HCT116 (cell line): ENCODE measurements around the gene HOXD9. TPM values are rescaled to one million over a fixed set of nuclear protein-coding genes. Genes with fewer than 3 reads are reported as not detected.

ENCODE experiments used
- ATAC-seq: fragments of 200-7000 bp; cut with Tn5 transposase; 2 replicates; pipeline ENCODE4 v1.9.1; 2020; ENCODE audit warnings: mild to moderate bottlenecking, moderate library complexity
- BruUV-seq: library from RNA; stranded (reverse); fragments of 400-500 nt; replicated peaks from 2 replicates; lab custom pipeline; 2021; lab: Mats Ljungman, UMichigan
- CTCF ChIA-PET: fragments of 300-600 bp; sonication (Branson Sonifier 250); formaldehyde crosslinking; loops from one replicate; lab custom pipeline; 2021; ENCODE audit warnings: antibody characterized with exemption; lab: Charles Lee
- POLR2A ChIA-PET: fragments of 300-600, 350-600 bp; sonication (Branson Sonifier 250); formaldehyde crosslinking; loops from one replicate; lab custom pipeline; 2021; ENCODE audit warnings: antibody characterized with exemption; lab: Charles Lee
- RAD21 ChIA-PET, 2 experiments: fragments of 300-600 bp; sonication (Branson Sonifier 250); formaldehyde crosslinking; loops; one replicate each; lab custom pipeline; 2023; ENCODE audit warnings: low total read pairs in 2 of 2; ENCODE audit not compliant: uncharacterized antibody in 2 of 2, unreplicated experiment in 2 of 2, low non-redundant PET in 1 of 2; lab: Charles Lee
- DNase-seq: peaks from one replicate; pipeline ENCODE4 v3.0.0-alpha.2; 2010; ENCODE audit warnings: low read depth, low spot score
- H2AFZ ChIP-seq: fragments of 200-600 bp; shearing (Covaris generic), sonication (generic); 2 replicates; pipeline ENCODE4 v1.6.1; 2017; ENCODE audit warnings: low read depth, mixed run types, mixed read lengths, antibody characterized with exemption, low read length; ENCODE audit not compliant: poor library complexity, severe bottlenecking
- H3K27ac ChIP-seq: 2 replicates; pipeline ENCODE4 v1.5.1; 2012; ENCODE audit warnings: low read depth, low read length
- H3K27me3 ChIP-seq: fragments of 200-600 bp; sonication (generic); 2 replicates; pipeline ENCODE4 v1.6.1; 2016; ENCODE audit warnings: mixed run types, low read length, mixed read lengths; ENCODE audit not compliant: insufficient read depth
- H3K36me3 ChIP-seq, 2 experiments: fragments of 200-500 bp in 1 of 2; fragments of 200-600 bp in 1 of 2; sonication (Bioruptor generic) in 1 of 2; sonication (generic) in 1 of 2; 2 replicates each; pipeline versions ENCODE4 v1.5.1 to v1.6.1; 2014 to 2016; ENCODE audit warnings: low read length in 2 of 2, inconsistent platforms in 1 of 2, mixed read lengths in 1 of 2, mixed run types in 1 of 2; ENCODE audit not compliant: insufficient read depth in 2 of 2, control insufficient read depth in 1 of 2
- H3K4me1 ChIP-seq, 2 experiments: fragments of 200-600 bp in 1 of 2; sonication (generic) in 1 of 2; 2 replicates each; pipeline versions ENCODE4 v1.5.1 to v1.6.1; 2012 to 2017; ENCODE audit warnings: low read length in 2 of 2, inconsistent platforms in 1 of 2, mild to moderate bottlenecking in 1 of 2, mixed read lengths in 1 of 2, mixed run types in 1 of 2, moderate library complexity in 1 of 2; ENCODE audit not compliant: insufficient read depth in 2 of 2, control insufficient read depth in 1 of 2
- H3K4me2 ChIP-seq: fragments of 200-600 bp; sonication (generic); 2 replicates; pipeline ENCODE4 v1.6.1; 2017; ENCODE audit warnings: mixed run types, low read length, mixed read lengths
- H3K4me3 ChIP-seq, 2 experiments: fragments of 200-600 bp in 1 of 2; sonication (generic) in 1 of 2; replicated peaks in 1 of 2; 2 replicates each; pipeline ENCODE4 v1.5.1; 2011 to 2016; ENCODE audit warnings: low read length in 2 of 2, control low read depth in 1 of 2, low read depth in 1 of 2, mild to moderate bottlenecking in 1 of 2, mixed read lengths in 1 of 2, mixed run types in 1 of 2
- H3K79me2 ChIP-seq: fragments of 200-600 bp; sonication (generic); 2 replicates; pipeline ENCODE4 v1.6.1; 2017; ENCODE audit warnings: mild to moderate bottlenecking, mixed run types, low read length, moderate library complexity, mixed read lengths; ENCODE audit not compliant: insufficient read depth
- H3K9ac ChIP-seq: fragments of 200-600 bp; sonication (generic); 2 replicates; pipeline ENCODE4 v1.6.1; 2016; ENCODE audit warnings: low read length, mixed read lengths
- H3K9me2 ChIP-seq: fragments of 200-600 bp; sonication (generic), shearing (Covaris generic); 2 replicates; pipeline ENCODE4 v1.6.1; 2017; ENCODE audit warnings: mixed run types, mild to moderate bottlenecking, moderate library complexity; ENCODE audit not compliant: insufficient read depth
- H3K9me3 ChIP-seq, 2 experiments: fragments of 200-500 bp in 1 of 2; fragments of 200-600 bp in 1 of 2; sonication (Bioruptor generic) in 1 of 2; sonication (generic) in 1 of 2; 2 replicates each; pipeline ENCODE4 v1.6.1; 2014 to 2017; ENCODE audit warnings: low read length in 2 of 2, mixed read lengths in 2 of 2, inconsistent platforms in 1 of 2, low read depth in 1 of 2, mild to moderate bottlenecking in 1 of 2, mixed run types in 1 of 2, moderate library complexity in 1 of 2; ENCODE audit not compliant: control insufficient read depth in 1 of 2, insufficient read depth in 1 of 2
- H4K20me1 ChIP-seq: fragments of 200-600 bp; sonication (generic), shearing (Covaris generic); 2 replicates; pipeline ENCODE4 v1.6.1; 2017; ENCODE audit warnings: mixed run types, mild to moderate bottlenecking, moderate library complexity; ENCODE audit not compliant: insufficient read depth
- ATF3 ChIP-seq: IDR thresholded peaks from 2 replicates; pipeline ENCODE4 v1.6.1; 2012
- CBX3 ChIP-seq: IDR thresholded peaks from 2 replicates; pipeline ENCODE4 v1.6.1; 2012; ENCODE audit warnings: low read depth
- EZH2 ChIP-seq: fragments of 200-600 bp; sonication (generic); IDR thresholded peaks from 2 replicates; pipeline ENCODE4 v1.6.1; 2017; ENCODE audit warnings: antibody characterized with exemption, mixed run types
- FOSL1 ChIP-seq: IDR thresholded peaks from 2 replicates; pipeline ENCODE4 v1.6.1; 2012; ENCODE audit warnings: low read depth
- JUND ChIP-seq: IDR thresholded peaks from 2 replicates; pipeline ENCODE4 v1.6.1; 2012
- MAX ChIP-seq: IDR thresholded peaks from 2 replicates; pipeline ENCODE4 v1.6.1; 2012
- POLR2A ChIP-seq: IDR thresholded peaks from 2 replicates; pipeline ENCODE4 v1.7.0; 2011; ENCODE audit warnings: borderline replicate concordance; ENCODE audit not compliant: insufficient read depth, insufficient read length; ENCODE audit errors: extremely low read depth
- RAD21 ChIP-seq: IDR thresholded peaks from 2 replicates; pipeline ENCODE4 v1.6.1; 2012; ENCODE audit warnings: low read depth, mild to moderate bottlenecking
- REST ChIP-seq: IDR thresholded peaks from 2 replicates; pipeline ENCODE4 v1.6.1; 2012; ENCODE audit warnings: low read depth
- SIN3A ChIP-seq: IDR thresholded peaks from 2 replicates; pipeline ENCODE4 v1.6.1; 2012; ENCODE audit warnings: low read depth
- SP1 ChIP-seq: IDR thresholded peaks from 2 replicates; pipeline ENCODE4 v1.6.1; 2012; ENCODE audit warnings: low read depth
- TCF7L2 ChIP-seq: IDR thresholded peaks from 2 replicates; pipeline ENCODE4 v1.7.0; 2011; ENCODE audit warnings: borderline replicate concordance, inconsistent platforms; ENCODE audit not compliant: insufficient read depth, insufficient read length; ENCODE audit errors: extremely low read depth
- ZFX ChIP-seq: fragments of 450-650 bp; IDR thresholded peaks from 2 replicates; pipeline ENCODE4 v1.6.1; 2017
- ZNF274 ChIP-seq: fragments of 200-500 bp; sonication (Bioruptor generic); IDR thresholded peaks from 2 replicates; pipeline ENCODE4 v1.6.1; 2014; ENCODE audit warnings: mild to moderate bottlenecking, low read depth, low read length, inconsistent platforms
- intact Hi-C: fragments of 100-400 bp; cut with micrococcal nuclease; formaldehyde crosslinking; loops from 2 replicates; pipeline ENCODE4 v1.10.0; 2022
- total RNA-seq: library from RNA; stranded (reverse); gene quantifications from one replicate; pipeline ENCODE4 v1.2.1, GENCODE V29; 2021; ENCODE audit not compliant: unreplicated experiment
- TF ChIP-seq, protein P1 (sequence below): IDR thresholded peaks from 2 replicates; pipeline ENCODE4 v1.6.1; 2011; ENCODE audit warnings: mild to moderate bottlenecking, low read length, moderate library complexity; ENCODE audit not compliant: insufficient replicate concordance; ENCODE audit errors: extremely low read depth

The HOXD9 gene
- total RNA-seq, 1 experiment from 2014 or later, result not detected

DNA sequence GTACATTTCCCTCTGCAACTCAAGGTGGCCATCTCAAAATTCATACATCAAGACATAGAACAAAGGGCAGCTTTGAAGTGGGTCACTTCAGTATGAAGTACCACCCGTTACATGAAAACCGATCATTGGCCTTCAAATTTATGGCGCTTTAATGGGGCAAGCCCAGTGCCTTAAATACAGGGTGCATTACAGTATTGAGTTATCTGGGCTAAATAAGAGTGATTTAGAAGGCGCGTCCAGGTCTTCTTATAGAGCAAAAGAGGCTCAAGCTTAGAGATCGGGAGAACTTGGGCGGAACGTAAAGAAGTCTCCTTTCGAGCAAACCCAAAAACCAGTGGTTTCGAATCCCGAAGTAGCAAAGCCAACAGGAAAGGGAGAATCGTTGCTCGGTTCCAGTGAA is 41.7 kb downstream of the HOXD9 start:
- ATAC-seq, result no peak
- Histone ChIP-seq H3K9ac (no peak overlapping the region), H3K4me3 (no peak overlapping the region), H3K36me3 (no peaks in the 10 kb centered on the region), H3K27ac (no peak overlapping the region), H3K27me3 (no peaks in the 10 kb centered on the region), H3K9me2 (no peaks in the 10 kb centered on the region), H3K79me2 (no peaks in the 10 kb centered on the region), H3K9me3 (no peaks in the 10 kb centered on the region), H2AFZ (no peak overlapping the region), H3K4me1 (no peaks in the 10 kb centered on the region), H4K20me1 (no peaks in the 10 kb centered on the region), H3K4me2 (no peak overlapping the region)
- TF ChIP-seq SIN3A (no peak), JUND (no peak), FOSL1 (no peak)
- DNase-seq, result no peak
- intact Hi-C loops, result no loop called here
- CTCF ChIA-PET, result no interaction called here
- RAD21 ChIA-PET, result no interaction called here
- POLR2A ChIA-PET, result no interaction called here
- BruUV-seq, result no TSS peak

GRCh38 chr2:176164611-176165369 is 42.3 kb downstream of the HOXD9 start:
- H3K4me1 ChIP-seq, result no peaks in the 10 kb centered on the region
- CTCF ChIA-PET, result no interaction called here
- H3K9me3 ChIP-seq, result no peaks in the 10 kb centered on the region
- no peak for TF ChIP-seq EZH2
- TF ChIP-seq ZNF274, result no peak
- no peak for TF ChIP-seq SIN3A
- TF ChIP-seq, protein P1, sequence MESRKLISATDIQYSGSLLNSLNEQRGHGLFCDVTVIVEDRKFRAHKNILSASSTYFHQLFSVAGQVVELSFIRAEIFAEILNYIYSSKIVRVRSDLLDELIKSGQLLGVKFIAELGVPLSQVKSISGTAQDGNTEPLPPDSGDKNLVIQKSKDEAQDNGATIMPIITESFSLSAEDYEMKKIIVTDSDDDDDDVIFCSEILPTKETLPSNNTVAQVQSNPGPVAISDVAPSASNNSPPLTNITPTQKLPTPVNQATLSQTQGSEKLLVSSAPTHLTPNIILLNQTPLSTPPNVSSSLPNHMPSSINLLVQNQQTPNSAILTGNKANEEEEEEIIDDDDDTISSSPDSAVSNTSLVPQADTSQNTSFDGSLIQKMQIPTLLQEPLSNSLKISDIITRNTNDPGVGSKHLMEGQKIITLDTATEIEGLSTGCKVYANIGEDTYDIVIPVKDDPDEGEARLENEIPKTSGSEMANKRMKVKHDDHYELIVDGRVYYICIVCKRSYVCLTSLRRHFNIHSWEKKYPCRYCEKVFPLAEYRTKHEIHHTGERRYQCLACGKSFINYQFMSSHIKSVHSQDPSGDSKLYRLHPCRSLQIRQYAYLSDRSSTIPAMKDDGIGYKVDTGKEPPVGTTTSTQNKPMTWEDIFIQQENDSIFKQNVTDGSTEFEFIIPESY, result no peak
- no peak for TF ChIP-seq ZFX
- no peak for TF ChIP-seq ATF3
- no peak for TF ChIP-seq REST
- no peak for TF ChIP-seq MAX
- TF ChIP-seq SP1, result no peak
- no peak for TF ChIP-seq TCF7L2
- no peak for TF ChIP-seq FOSL1
- TF ChIP-seq JUND, result no peak
- TF ChIP-seq RAD21, result no peak
- no peak for TF ChIP-seq POLR2A
- TF ChIP-seq CBX3, result no peak

More at GRCh38 chr2:176164611-176165369, 42.3 kb downstream of the HOXD9 start:
- H3K36me3 ChIP-seq, result no peaks in the 10 kb centered on the region
- no peak overlapping the region for H2AFZ ChIP-seq
- H3K27me3 ChIP-seq, result no peaks in the 10 kb centered on the region
- DNase-seq (no peak), ATAC-seq (no peak)
- H4K20me1 ChIP-seq, result no peaks in the 10 kb centered on the region
- H3K79me2 ChIP-seq, result no peaks in the 10 kb centered on the region
- RAD21 ChIA-PET, result no interaction called here
- no peaks in the 10 kb centered on the region for H3K9me2 ChIP-seq
- no TSS peak for BruUV-seq
- H3K27ac ChIP-seq, result no peak overlapping the region
- POLR2A ChIA-PET, result no interaction called here
- intact Hi-C loops, result no loop called here
- H3K9ac ChIP-seq, result no peak overlapping the region
- no peak overlapping the region for H3K4me2 ChIP-seq
- no peak overlapping the region for H3K4me3 ChIP-seq
